ENCODE measurements around the gene CFAP74.

CFAP74 gene

GRCh38 chr1:1967151-1967550 is 36.4 kb downstream of the CFAP74 start:
- no peak for DNase-seq

- peak; percentile 13 for DNase-seq
Observed at GRCh38 chr1:1966071-1966740, 37.4 kb downstream of the CFAP74 start.

DNA sequence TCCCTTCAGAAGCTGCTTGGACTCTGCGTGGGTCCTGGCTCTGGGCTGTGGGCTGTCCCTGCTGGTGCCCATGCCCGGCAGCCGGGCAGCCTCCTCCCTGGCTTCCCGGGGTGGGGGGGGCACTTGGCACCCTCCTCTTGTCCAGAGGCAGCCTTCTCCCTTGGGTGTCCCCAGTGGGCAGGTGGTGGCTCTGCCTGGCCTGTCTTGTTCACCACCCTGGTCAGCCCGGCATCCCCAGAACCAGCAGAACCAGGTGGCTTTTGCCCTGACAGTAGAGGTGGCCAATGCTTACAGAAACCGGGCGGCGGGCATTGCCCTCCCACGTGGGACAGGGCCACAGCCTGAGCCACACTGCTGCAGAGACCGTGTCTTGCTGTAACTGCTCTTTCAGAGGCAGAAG is 38.0 kb downstream of the CFAP74 start:
- no peak for DNase-seq

- DNase-seq, result no peak
Observed at GRCh38 chr1:1964811-1965210, 38.8 kb downstream of the CFAP74 start.

GRCh38 chr1:1963570-1963969 is 40.0 kb downstream of the CFAP74 start:
- DNase-seq, result no peak

DNA sequence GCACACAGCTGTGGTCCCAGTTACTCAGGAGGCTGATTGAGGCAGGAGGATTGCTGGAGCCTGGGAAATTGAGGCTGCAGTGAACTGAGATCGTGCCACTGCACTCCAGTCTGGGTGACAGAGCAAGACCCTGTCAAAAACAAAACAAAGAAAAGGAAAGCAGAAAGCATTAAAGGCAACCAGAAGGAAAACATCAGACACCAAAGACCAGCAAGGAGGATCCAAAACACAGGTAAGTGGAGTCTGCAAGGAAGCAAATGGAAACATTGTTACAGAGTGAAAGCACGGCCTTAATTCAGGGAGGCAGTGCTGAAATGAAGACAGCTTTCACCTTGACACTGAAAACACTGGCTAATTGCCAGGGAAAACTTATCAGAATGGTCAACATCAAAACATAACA is 40.8 kb downstream of the CFAP74 start:
- no peak for DNase-seq

DNA sequence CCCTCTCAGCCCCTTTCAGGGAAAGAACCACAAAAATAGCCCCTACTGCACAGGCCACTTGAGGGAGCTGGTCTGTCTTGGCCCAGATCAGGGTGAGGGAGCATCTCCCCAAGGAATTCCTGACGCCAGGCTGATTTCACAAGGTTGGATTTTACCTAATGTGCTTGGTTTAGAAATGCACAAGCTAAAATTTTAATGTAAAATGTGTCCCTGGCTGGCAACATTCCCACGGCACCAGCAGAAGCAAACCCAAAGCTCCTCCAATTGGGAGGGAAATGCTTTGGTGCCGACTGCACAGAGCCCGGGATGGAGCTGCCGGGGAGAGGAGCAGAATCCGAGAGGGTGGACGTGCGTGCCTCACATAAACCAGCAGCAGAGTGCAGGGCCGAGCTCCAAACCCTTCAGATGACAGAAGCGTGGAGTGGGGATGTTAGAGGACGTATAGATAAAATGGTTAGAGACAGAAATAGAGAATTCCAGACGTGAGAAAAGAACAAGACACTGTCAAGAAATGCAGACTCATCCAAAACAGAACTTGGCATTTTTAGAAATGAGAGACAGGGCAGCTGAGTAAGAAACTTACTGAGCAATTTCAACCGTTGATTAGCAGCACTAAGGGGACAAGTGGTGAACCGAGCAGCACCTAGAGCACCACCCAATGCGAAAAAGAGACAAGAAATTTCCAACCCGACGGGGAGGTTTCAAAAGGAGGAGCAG is 42.9 kb downstream of the CFAP74 start:
- no peak for DNase-seq

DNA sequence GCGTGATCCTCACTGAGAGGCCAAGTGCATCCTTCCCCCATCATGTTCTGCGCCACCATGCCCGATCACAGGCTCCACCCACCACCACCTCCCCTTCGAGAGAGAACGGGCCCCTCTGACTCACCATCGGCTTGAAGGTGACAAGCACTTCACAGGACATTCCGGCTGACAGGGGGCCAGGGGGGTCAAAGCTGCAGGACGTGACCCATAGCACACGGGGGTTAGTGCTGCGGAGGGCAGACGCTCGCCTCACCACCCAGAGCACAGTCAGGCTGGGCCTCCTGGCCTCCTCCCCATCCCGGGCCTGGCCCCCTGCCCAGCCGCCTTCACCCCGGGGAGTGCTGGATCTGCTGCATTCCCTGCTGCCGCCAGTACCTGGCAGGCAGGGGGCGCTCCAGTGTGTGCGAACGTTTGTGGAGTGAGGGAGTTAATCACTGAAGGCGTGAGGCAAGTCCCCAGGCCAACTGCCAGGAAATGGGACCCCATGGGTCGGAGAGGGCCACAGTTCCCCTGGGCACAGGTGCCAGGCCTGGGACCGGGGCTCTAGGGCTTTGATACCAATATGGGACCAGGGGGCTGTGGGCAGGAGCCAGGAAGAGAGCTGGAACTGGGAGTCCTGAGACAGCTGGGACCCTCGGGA is 43.6 kb downstream of the CFAP74 start:
- DNase-seq, result peak; percentile 62

- DNase-seq, result no peak
Observed at GRCh38 chr1:1959459-1959839, 44.1 kb downstream of the CFAP74 start.

DNA sequence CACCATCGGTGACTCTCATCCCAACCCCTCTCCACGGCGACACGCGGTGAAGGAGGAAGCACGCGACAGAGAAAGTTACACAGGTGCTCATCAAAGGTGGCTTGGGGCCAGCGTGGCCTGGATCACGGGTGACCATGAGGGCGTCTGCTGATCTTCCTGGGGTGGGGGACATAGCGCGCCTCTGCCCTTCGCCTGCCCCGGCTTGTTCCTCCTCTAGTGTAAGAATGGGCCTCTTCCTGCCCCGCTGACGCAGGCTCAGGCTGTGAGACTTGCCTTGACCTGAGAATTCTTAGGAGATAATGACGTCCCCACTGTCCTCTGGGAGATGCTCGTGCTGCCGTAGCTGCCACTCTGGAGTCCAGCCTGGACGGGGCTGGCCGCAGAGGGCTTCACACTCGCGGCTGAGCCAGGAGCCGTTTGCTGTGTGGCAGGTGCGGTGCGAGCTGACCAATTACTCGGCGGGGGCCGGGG is 45.5 kb downstream of the CFAP74 start:
- DNase-seq, result no peak

- DNase-seq, result no peak
Observed at GRCh38 chr1:1957533-1957961, 46.0 kb downstream of the CFAP74 start.

DNA sequence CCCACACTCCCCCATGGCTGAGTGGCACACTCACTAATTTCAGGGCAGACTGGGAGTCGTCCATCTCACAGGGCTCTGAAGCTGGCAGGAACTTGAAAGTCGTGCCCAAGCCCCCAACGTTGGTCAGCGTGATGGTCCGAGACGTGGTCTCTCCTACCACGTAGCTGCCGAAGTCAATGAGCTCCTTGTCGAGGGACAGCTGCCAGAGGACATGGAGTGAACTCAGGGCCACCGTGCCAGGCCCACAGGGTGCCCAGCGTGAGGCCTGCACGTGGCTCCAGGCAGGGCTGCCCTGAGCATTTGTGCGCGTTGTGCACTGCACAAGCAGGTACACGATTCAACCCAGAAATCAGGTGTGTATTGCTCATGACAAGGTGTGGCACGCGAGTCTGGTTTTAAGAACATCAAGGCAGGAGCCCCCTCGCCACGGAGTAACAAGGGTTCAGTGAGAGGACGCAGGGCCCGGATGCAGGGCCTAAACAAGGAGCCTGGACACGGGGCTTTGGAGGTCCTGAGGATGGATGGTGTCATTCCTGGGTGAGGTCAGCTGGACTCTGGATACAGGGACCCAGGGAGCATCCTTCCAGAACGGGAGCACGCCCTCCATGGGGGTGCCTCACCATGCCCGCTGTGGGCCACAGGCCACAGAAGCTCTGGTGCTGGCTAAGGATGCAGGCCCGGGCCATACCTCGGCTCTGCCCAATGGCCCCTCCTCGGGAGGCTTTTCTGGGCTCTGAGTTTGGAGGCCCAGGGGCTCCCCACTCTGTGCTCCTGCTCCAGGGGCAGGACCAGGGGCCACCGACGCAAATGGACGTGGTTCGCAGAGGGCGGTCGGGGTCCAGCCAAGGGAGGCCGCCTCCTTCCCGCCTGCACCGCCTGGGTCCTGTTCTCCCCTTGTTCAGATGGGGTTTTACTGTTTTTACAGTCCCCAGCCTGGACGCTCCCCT is 46.7 kb downstream of the CFAP74 start:
- no peak for DNase-seq

GRCh38 chr1:1956101-1956500 is 47.5 kb downstream of the CFAP74 start:
- DNase-seq, result no peak

DNA sequence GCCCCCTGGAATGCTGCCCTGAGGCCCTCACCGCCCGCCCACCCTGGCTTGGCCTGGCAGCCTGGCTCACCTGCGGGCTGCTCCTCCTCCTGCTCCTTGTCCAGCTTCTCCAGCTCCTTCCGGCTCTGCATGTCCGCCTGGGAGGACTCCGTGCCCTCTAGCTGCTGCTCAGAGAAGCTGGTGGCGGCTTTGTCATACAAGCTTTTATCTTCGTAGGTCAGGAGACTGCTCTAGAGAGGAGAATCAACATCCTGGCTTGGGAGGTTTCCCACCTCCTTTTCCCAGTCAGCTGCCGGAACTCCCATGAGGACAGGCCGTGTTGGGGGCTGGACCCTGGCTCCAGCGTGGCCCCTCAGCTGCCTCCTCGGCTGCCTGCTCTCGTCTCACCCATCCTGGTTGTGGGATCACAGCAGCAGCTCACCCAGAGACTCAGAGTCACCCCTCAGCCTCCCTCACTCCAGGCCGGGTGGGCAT is 47.9 kb downstream of the CFAP74 start:
- no peak for DNase-seq

GRCh38 chr1:1954831-1955441 is 48.6 kb downstream of the CFAP74 start:
- no peak for DNase-seq

- no peak for DNase-seq
Observed at GRCh38 chr1:1954015-1954414, 49.6 kb downstream of the CFAP74 start.

DNA sequence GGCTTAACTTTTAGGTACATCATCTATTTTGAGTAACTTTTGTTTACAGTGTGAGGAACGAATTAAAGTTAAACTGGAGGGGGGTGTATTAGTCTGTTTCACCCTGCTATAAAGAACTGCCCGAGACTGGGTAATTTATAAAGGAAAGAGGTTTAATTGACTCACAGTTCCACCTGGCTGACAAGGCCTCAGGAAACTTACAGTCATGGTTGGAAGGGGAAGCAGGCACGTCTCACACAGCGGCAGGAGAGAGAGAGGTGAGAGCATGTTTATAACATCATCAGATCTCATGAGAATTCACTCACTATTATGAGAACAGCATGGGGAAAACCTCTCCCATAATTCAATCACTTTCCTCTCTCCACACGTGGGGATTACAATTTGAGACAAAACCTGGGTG is 52.6 kb downstream of the CFAP74 start:
- DNase-seq, result no peak

DNA sequence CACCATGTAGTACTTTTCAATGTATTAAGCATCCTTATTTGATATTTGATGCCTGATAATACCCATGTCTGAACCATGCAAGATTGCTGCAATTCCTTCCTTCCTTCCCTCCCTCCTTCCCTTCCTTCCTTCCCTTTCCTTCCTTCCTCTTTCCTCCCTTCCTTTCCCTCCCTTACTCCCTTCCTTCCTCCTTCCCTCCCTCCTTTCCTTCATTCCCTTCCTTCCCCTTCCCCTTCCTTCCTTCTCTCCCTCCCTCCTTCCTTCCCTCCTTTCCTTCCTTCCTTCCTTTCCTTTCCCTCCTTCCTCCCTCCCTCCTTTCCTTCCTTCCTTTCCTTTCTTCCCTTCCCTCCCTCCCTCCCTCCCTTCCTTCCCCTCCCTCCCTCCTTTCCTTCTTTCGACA is 54.8 kb downstream of the CFAP74 start:
- no peak for DNase-seq

DNA sequence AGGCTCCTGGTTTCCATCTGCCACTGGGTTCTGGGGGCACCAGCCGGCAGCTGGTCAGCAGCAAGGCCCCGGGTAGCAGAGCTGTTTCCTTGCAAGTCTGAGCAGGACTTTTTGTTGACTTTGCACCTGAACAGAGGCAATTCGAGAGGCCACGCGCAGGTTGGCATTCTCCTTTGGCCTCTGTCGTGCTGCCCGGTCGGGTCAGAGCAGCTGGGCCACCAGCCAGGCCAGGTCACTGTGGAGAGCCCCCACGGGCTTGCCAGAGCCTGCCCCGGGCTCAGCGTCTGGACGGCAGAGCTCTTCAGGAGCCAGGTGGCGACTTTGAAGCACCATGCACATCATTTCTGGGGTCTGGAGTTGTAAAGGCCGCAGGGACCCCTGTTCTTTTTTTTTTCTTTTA is 56.1 kb downstream of the CFAP74 start:
- DNase-seq, result no peak

- DNase-seq, result no peak
Observed at GRCh38 chr1:1946540-1946939, 57.0 kb downstream of the CFAP74 start.

DNA sequence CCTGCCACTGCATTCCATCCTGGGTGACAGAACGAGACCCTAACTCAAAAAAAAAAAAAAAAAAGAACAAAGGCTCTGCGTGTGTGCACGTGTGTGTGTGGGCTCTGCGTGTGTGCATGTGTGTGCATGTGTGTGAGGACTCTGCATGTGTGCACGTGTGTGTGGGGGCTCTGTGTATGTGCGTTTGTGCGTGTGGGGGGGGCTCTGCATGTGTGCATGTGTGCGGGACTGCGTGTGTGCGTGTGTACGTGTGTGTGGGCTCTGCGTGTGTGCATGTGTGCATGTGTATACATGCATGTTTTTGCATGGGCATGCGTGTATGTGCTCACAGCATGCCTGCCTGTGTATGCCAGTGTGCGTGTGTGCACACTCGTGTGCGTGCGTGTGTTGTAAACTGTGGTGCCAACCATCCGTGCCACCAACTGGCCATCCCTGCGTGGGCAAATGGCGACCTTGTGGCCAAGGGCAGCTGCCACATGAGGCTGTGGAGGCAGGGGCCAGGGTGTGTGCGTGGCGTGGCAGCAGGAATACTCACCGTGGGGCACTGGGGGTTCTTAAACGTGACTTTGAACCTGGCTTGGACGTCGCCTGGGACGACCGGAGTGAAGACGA is 57.7 kb downstream of the CFAP74 start:
- no peak for DNase-seq
